ENCODE data around the gene TTC33.

The TTC33 gene

GRCh38 chr5:40560474-40561110 lies 195.2 kb downstream of the TTC33 start:
- H3K36me3 ChIP-seq (ENCODE audit: control insufficient read depth in 1 of 2, insufficient read depth in 2 of 2, low read length in 2 of 2) = no peaks in the 10 kb centered on the region
- no peak overlapping the region for H3K4me3 ChIP-seq (ENCODE audit: low read depth, low read length)
- H4K8ac ChIP-seq (ENCODE audit: low read depth, low read length) = no peak overlapping the region
- H3K9ac ChIP-seq (ENCODE audit: low read length) = no peak overlapping the region
- no peak overlapping the region for H3K23ac ChIP-seq (ENCODE audit: low read length)
- no peak for DNase-seq
- H3K4me1 ChIP-seq (ENCODE audit: control insufficient read depth in 1 of 2, insufficient read depth in 2 of 2, low read length in 2 of 2) = no peaks in the 10 kb centered on the region
- H3K4me2 ChIP-seq (ENCODE audit: low read length) = no peak overlapping the region
- no peaks in the 10 kb centered on the region for H3K79me1 ChIP-seq (ENCODE audit: low read length)
- WGBS (ENCODE audit: extremely low coverage, insufficient coverage, insufficient read length) = no CpG with 5 or more reads among the region's 4 CpGs
- H3K9me3 ChIP-seq (ENCODE audit: insufficient read depth, low read depth, low read length) = no peaks in the 10 kb centered on the region
- no peak overlapping the region for H4K91ac ChIP-seq (ENCODE audit: low read depth, low read length)
- no peak overlapping the region for H3K14ac ChIP-seq (ENCODE audit: low read length)
- H2BK5ac ChIP-seq (ENCODE audit: low read depth, low read length, poor library complexity) = no peak overlapping the region
- no peak overlapping the region for H3K4ac ChIP-seq (ENCODE audit: low read depth, low read length)
- no peak overlapping the region for H3K27ac ChIP-seq (ENCODE audit: low read depth, low read length)
- H4K12ac ChIP-seq (ENCODE audit: low read depth, low read length) = no peak overlapping the region
- no peak overlapping the region for H3K18ac ChIP-seq (ENCODE audit: low read length)
- H3K79me2 ChIP-seq (ENCODE audit: control insufficient read depth, insufficient read depth, low read length, poor library complexity) = no peaks in the 10 kb centered on the region
- H2BK12ac ChIP-seq (ENCODE audit: low read length) = no peak overlapping the region
- no peak overlapping the region for H2AK5ac ChIP-seq (ENCODE audit: low read length)
- no peaks in the 10 kb centered on the region for H3K27me3 ChIP-seq (ENCODE audit: insufficient read depth, low read length)
- H2BK120ac ChIP-seq (ENCODE audit: insufficient read depth, low read length, poor library complexity) = no peak overlapping the region
- H2AFZ ChIP-seq (ENCODE audit: insufficient read depth, low read length, poor library complexity) = no peak overlapping the region

DNA sequence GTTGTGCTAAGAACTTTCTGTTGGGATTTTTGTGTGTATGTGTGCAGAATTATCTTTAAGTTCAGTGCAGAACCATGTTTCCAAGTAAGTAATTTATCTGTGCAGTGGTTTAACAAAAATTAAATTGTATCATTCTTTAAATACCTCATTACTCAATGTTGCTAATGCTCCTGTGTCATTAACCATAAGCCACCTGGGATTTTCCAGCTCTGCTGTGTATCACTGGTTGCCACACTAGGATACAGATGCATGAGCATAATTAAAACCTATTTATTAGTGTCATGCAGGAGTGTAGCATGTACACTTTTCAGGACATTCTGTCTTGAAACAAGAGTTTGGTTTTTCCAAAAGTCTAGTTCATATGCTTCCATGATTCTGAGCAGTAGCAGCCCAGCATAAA lies 196.5 kb downstream of the TTC33 start:
- no peak overlapping the region for H4K12ac ChIP-seq (ENCODE audit: low read depth, low read length)
- H3K36me3 ChIP-seq (ENCODE audit: control insufficient read depth in 1 of 2, insufficient read depth in 2 of 2, low read length in 2 of 2) = no peaks in the 10 kb centered on the region
- DNase-seq = no peak
- H2AFZ ChIP-seq (ENCODE audit: insufficient read depth, low read length, poor library complexity) = no peak overlapping the region
- H3K14ac ChIP-seq (ENCODE audit: low read length) = no peak overlapping the region
- H2AK5ac ChIP-seq (ENCODE audit: low read length) = no peak overlapping the region
- no peaks in the 10 kb centered on the region for H3K4me1 ChIP-seq (ENCODE audit: control insufficient read depth in 1 of 2, insufficient read depth in 2 of 2, low read length in 2 of 2)
- no peak overlapping the region for H4K91ac ChIP-seq (ENCODE audit: low read depth, low read length)
- H2BK120ac ChIP-seq (ENCODE audit: insufficient read depth, low read length, poor library complexity) = no peak overlapping the region
- no peaks in the 10 kb centered on the region for H3K79me1 ChIP-seq (ENCODE audit: low read length)
- no peak overlapping the region for H3K4ac ChIP-seq (ENCODE audit: low read depth, low read length)
- no peak overlapping the region for H2BK5ac ChIP-seq (ENCODE audit: low read depth, low read length, poor library complexity)
- no peaks in the 10 kb centered on the region for H3K9me3 ChIP-seq (ENCODE audit: insufficient read depth, low read depth, low read length)
- H3K27ac ChIP-seq (ENCODE audit: low read depth, low read length) = no peak overlapping the region
- H3K9ac ChIP-seq (ENCODE audit: low read length) = no peak overlapping the region
- H3K27me3 ChIP-seq (ENCODE audit: insufficient read depth, low read length) = no peaks in the 10 kb centered on the region
- no peak overlapping the region for H3K23ac ChIP-seq (ENCODE audit: low read length)
- no peak overlapping the region for H4K8ac ChIP-seq (ENCODE audit: low read depth, low read length)
- H3K4me3 ChIP-seq (ENCODE audit: low read depth, low read length) = no peak overlapping the region
- no peaks in the 10 kb centered on the region for H3K79me2 ChIP-seq (ENCODE audit: control insufficient read depth, insufficient read depth, low read length, poor library complexity)
- H3K4me2 ChIP-seq (ENCODE audit: low read length) = no peak overlapping the region
- H3K18ac ChIP-seq (ENCODE audit: low read length) = no peak overlapping the region
- no peak overlapping the region for H2BK12ac ChIP-seq (ENCODE audit: low read length)

DNA sequence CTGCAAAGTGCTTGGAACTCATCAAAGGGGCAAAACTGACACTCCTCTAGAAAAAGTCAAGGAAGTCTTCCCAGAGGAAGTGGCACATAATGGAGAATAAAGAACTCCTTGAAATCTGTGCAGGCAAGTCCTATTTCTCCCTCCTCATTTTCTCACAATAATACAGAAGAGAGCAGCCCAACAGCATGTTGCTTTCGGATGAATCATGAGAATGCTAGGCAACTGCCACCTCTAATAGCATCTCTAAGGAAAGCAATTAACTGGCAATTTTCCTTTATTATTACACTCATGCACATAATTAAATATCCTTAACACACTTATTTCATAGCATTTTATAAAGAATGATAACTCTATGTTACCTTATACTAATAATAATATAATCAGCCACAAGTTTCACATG lies 198.3 kb downstream of the TTC33 start:
- no peak for DNase-seq
- no peak overlapping the region for H2AFZ ChIP-seq (ENCODE audit: insufficient read depth, low read length, poor library complexity)
- no peaks in the 10 kb centered on the region for H3K4me1 ChIP-seq (ENCODE audit: control insufficient read depth in 1 of 2, insufficient read depth in 2 of 2, low read length in 2 of 2)
- H2AK5ac ChIP-seq (ENCODE audit: low read length) = no peak overlapping the region
- no peak overlapping the region for H3K4me3 ChIP-seq (ENCODE audit: low read depth, low read length)
- H3K14ac ChIP-seq (ENCODE audit: low read length) = no peak overlapping the region
- no peak overlapping the region for H4K91ac ChIP-seq (ENCODE audit: low read depth, low read length)
- H3K9ac ChIP-seq (ENCODE audit: low read length) = no peak overlapping the region
- no peak overlapping the region for H4K8ac ChIP-seq (ENCODE audit: low read depth, low read length)
- no peak overlapping the region for H2BK120ac ChIP-seq (ENCODE audit: insufficient read depth, low read length, poor library complexity)
- no peaks in the 10 kb centered on the region for H3K79me1 ChIP-seq (ENCODE audit: low read length)
- WGBS (ENCODE audit: extremely low coverage, insufficient coverage, insufficient read length) = no CpG with 5 or more reads among the region's 1 CpG
- H3K4me2 ChIP-seq (ENCODE audit: low read length) = no peak overlapping the region
- H3K27me3 ChIP-seq (ENCODE audit: insufficient read depth, low read length) = no peaks in the 10 kb centered on the region
- H3K9me3 ChIP-seq (ENCODE audit: insufficient read depth, low read depth, low read length) = no peaks in the 10 kb centered on the region
- no peak overlapping the region for H4K12ac ChIP-seq (ENCODE audit: low read depth, low read length)
- no peak overlapping the region for H3K23ac ChIP-seq (ENCODE audit: low read length)
- no peaks in the 10 kb centered on the region for H3K36me3 ChIP-seq (ENCODE audit: control insufficient read depth in 1 of 2, insufficient read depth in 2 of 2, low read length in 2 of 2)
- no peaks in the 10 kb centered on the region for H3K79me2 ChIP-seq (ENCODE audit: control insufficient read depth, insufficient read depth, low read length, poor library complexity)
- H3K4ac ChIP-seq (ENCODE audit: low read depth, low read length) = no peak overlapping the region
- no peak overlapping the region for H3K18ac ChIP-seq (ENCODE audit: low read length)
- H3K27ac ChIP-seq (ENCODE audit: low read depth, low read length) = no peak overlapping the region
- H2BK5ac ChIP-seq (ENCODE audit: low read depth, low read length, poor library complexity) = no peak overlapping the region
- H2BK12ac ChIP-seq (ENCODE audit: low read length) = no peak overlapping the region

GRCh38 chr5:40556811-40557210 lies 198.9 kb downstream of the TTC33 start:
- H2BK5ac ChIP-seq (ENCODE audit: low read depth, low read length, poor library complexity) = no peak overlapping the region
- no peak overlapping the region for H3K14ac ChIP-seq (ENCODE audit: low read length)
- no peaks in the 10 kb centered on the region for H3K79me2 ChIP-seq (ENCODE audit: control insufficient read depth, insufficient read depth, low read length, poor library complexity)
- no peak overlapping the region for H4K12ac ChIP-seq (ENCODE audit: low read depth, low read length)
- H3K23ac ChIP-seq (ENCODE audit: low read length) = no peak overlapping the region
- H4K8ac ChIP-seq (ENCODE audit: low read depth, low read length) = no peak overlapping the region
- no peaks in the 10 kb centered on the region for H3K9me3 ChIP-seq (ENCODE audit: insufficient read depth, low read depth, low read length)
- H3K27ac ChIP-seq (ENCODE audit: low read depth, low read length) = no peak overlapping the region
- H4K91ac ChIP-seq (ENCODE audit: low read depth, low read length) = no peak overlapping the region
- no peak overlapping the region for H3K4ac ChIP-seq (ENCODE audit: low read depth, low read length)
- no peak overlapping the region for H3K9ac ChIP-seq (ENCODE audit: low read length)
- H3K18ac ChIP-seq (ENCODE audit: low read length) = no peak overlapping the region
- no peak overlapping the region for H3K4me2 ChIP-seq (ENCODE audit: low read length)
- no peak overlapping the region for H2BK12ac ChIP-seq (ENCODE audit: low read length)
- no peaks in the 10 kb centered on the region for H3K27me3 ChIP-seq (ENCODE audit: insufficient read depth, low read length)
- H2AK5ac ChIP-seq (ENCODE audit: low read length) = no peak overlapping the region
- no peak overlapping the region for H2AFZ ChIP-seq (ENCODE audit: insufficient read depth, low read length, poor library complexity)
- no peaks in the 10 kb centered on the region for H3K4me1 ChIP-seq (ENCODE audit: control insufficient read depth in 1 of 2, insufficient read depth in 2 of 2, low read length in 2 of 2)
- H3K4me3 ChIP-seq (ENCODE audit: low read depth, low read length) = no peak overlapping the region
- H2BK120ac ChIP-seq (ENCODE audit: insufficient read depth, low read length, poor library complexity) = no peak overlapping the region
- DNase-seq = no peak
- H3K36me3 ChIP-seq (ENCODE audit: control insufficient read depth in 1 of 2, insufficient read depth in 2 of 2, low read length in 2 of 2) = no peaks in the 10 kb centered on the region
- no peaks in the 10 kb centered on the region for H3K79me1 ChIP-seq (ENCODE audit: low read length)

Measured in trophoblast cell (in vitro differentiated cells and primary cell).